ENCODE data around the gene ZNF689.
"Not testable (repeated sequence)": the region's sequence is repeated elsewhere in the genome, so short reads cannot be mapped to it uniquely, and the experiment has no call there.

Gene ZNF689

DNA sequence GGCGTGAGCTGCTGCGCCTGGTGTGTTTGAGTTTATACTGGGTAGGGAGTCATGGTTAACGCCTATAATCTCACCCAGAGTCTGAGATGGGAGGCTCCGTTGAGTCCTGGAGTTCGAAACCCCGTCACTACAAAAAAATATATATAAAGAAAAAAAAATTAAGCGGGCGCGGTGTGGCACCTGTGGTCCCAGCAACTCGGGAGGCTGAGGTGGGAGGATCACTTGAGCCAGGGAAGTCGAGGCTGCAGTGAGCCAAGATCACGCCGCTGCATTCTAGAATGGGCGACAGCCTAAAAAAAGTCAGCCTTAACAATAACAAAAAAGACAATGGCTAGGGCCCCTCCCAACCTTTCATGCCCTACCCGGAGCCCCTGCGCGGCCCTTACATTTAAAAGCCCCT lies 23.3 kb upstream of the ZNF689 start:
- no peak for DNase-seq

DNA sequence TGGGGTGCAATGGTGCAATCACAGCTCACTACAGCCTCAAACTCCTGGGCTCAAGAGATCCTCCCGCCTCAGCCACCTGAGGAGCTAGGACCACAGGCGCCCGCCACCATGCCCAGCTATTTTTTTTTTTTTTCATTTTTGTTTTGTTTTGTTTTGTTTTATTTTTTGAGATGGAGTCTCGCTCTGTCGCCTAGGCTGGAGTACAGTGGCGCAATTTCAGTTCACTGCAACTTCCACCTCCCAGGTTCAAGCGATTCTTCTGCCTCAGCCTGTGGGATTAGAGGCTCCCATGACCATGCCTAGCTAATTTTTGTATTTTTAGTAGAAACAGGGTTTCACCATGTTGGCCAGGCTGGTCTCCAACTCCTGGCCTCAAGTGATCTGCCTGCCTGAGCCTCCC lies 22.3 kb upstream of the ZNF689 start:
- not testable (repeated sequence) for DNase-seq

DNA sequence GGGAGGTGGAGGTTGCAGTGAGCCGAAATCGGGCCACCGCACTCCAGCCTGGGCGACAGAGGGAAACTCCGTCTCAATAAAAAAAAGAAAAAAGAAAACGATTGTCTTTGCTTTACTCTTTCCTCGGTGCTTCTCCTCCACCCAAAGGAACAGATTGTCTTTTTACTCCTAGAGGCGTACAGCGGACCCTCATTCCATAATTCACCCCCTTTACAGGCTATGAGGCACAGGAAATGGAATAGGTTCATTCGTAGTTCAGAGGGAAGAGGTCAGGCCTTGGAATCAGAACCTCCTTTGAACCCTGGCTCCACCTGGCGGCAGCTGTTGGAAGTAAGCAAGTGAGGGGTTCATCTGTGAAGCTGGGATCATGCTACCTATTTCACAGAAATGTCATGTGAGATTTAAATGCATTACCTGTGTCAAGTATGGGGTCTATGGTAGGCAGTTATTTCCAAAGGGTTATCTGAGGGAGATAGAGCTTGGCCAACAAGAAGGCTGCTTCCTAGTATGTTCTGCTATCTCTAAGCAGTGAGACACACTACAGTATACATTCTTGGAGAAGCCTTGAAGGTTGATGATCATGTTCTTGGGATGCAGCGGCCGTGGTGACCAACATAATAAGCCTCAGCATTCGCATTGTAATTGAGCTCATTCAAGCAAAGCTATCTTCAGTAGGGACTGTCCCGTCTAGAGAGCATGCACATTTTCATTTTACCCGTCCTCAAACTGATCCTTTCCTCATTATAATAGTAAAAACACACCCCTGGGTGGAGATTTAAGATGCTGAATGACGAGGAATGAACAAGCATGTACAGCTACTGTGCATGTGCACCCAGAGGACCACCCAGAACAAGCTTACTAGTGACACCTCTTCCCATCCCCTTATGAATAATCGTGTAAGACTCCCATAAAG lies 18.7 kb upstream of the ZNF689 start:
- DNase-seq = peak; percentile 81 to 86

DNA sequence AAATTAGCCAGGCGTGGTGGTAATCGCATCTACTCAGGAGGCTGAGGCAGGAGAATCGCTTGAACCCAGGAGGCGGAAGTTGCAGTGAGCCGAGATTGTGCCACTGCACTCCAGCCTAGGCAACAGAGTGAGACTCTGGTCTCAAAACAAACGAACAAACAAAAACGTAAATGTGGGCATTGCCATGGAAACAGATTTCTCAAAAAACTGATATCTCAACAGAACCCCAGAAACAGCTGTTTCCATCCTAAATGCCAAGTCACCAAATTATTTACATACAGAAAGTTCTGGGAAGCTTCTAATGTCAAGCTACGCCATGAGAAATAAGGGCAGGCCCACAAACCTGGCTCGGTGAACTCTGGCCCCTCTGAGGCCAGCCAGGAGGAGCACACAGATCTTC lies 16.0 kb upstream of the ZNF689 start:
- DNase-seq = no peak

DNA sequence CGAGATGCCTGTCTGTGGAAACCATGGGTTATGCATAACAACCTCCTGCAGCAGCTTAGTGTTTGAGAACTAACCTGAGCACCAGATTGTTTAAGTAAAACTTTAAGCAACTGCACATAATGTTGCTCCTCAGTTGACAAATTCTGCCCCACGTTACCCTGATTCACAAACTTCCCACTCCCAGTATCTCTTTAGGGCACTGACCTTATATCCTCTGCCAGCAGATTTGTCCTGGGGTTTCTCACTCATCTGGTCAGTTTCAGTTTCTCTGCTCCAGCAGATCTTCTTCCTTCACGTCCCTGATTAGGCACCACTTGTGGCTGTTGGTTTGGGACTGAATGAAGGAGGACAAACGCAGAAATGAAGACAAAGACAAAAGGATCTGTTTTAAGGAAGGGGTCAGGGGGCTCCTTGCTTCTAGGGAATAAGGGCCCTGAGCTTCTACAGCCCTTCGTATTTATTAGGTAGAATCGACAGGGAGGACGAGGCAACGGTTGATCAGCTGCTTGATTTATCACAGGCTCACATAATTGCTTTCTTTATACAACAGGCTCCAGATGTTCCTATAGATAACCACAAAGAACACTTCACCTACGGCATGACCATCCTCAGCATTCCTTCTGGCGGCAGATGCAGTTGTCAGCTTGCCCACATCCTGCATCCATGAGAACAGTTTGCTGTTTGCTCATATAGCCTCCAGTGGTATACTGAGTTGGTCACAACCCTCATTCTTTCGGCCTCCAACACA lies 13.5 kb upstream of the ZNF689 start:
- DNase-seq = no peak

DNA sequence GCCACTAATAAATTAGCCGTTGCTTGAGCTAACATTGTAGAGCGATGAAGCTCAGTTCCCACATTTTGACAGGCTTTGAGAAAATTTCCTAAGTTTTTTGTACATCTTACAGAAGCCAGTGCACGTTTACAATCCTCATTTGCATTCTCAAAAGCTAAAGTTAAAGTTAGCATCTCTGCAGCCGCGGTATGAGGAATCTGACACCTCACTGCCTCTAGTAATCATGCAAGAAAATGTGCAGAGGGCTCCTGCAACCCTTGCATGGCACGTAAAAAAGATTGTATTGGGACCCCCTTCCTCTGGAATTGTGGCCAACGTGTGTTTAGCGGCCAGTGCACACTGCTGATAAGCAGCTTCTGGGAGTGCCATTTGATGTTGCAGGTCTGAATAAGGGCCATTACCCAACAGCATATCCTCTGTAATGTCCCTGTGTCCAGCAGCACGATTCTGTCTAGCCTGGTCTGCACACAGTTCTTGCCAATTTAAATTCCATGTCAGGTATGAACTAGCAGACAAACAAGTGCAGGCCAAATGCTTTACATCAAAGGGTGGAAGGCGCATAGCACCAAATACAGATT lies 12.4 kb upstream of the ZNF689 start:
- no peak for DNase-seq

DNA sequence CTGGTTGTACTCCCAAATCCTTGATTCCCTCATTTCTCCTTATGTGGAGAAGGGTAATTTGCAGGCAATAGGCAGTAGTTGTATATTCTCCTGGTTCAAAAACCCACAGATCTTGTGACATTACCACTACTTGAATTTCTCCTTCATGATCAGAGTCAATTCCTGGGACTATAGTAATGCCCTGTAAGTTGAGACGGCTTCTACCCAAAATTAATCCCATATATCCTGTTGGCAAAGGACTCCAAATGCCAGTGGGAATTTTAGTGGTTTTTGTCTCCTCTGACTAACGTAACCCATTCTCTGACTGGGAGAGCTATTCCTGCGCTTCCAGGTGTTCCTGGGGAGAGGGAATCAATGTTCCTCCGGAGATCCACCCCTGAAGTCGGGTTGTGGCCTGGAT lies 11.6 kb upstream of the ZNF689 start:
- no peak for DNase-seq

DNA sequence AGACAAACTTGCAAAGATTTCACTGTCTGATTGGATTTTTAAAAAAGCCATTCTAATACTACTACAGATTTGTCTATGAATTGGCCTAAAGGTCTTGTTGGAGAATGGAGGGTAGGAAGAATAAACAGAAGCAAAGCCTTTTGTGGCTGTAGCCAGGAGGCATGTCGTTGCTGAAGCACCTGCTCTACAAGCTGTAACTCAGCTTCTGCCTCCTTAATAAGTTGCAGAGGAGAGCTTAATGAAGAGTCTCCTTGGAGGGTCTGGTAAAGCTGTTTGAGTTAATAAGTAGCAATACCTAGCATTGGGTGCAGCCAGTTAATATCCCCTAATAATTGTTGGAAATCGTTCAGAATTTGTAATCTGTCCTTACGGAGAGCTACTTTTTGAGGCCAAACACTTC lies 10.0 kb upstream of the ZNF689 start:
- no peak for DNase-seq

DNA sequence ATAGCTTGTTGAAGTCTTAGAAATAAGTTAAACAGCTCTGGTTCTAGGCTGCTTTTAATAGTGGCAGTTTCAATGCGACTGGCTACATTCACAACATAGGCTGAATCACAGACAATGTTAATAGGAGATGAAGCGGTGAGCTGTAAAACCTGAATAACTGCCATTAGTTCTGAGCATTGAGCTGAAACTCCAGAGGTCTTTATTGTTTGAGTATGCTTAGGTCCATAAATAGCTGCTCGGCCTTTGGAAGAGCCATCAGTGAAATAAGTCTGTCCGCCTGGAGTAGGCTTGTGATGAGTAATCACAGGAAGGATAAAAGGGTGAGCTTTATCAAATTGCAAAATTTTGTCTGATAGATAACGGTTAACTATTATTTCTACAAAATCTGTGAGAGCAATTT lies 9.4 kb upstream of the ZNF689 start:
- DNase-seq = no peak

DNA sequence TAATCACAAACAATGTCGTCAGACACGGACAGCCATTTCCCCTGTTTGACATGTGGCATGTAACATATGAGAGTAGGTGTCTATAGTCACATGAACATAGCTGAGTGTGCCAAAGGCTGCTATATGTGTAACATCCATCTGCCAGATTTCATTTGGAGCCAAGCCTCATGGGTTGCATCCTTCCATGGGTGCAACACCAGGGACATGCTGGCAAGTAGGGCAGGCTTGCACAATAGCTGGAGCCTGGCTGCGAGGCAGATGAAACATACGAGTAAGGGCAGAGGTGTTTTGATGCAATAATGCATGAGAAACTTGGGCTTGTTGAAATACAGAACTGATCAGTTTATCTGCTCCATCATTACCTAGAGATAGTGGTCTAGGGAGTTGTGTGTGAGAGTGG lies 9.0 kb upstream of the ZNF689 start:
- DNase-seq = no peak

DNA sequence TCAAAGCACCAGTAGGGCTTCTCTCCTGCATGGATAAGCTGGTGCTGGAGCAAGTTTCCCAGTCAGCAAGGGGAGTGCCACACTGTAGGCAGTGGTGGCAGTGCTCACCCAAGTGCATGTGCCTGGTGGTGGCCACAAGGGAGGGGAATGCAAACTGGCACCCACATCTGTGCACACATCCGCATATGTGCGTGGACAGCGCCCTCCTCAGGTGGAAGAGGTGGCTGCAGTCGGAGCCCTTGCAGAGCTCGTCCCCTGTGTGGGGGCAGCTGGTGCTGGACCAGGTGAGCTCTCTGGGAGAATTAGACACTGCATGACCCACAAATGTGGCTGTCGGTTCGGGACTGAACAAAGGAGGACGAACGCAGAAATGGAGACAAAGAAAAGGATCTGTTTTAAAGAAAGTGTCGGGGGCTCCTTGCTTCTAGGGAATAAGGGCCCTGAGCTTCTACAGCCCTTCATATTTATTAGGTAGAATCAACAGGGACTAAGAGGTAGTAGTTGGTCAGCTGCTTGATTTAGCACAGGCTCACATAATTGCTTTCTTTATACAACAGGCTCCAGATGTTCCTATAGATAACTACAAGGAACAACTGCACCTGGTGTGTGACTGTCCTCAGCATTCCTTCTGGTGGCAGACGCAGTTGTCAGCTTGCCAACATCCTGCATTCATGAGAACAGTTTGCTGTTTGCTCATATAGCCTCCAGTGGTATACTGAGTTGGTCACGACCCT lies 5.3 kb upstream of the ZNF689 start:
- peak; percentile 67 to 72 for DNase-seq

DNA sequence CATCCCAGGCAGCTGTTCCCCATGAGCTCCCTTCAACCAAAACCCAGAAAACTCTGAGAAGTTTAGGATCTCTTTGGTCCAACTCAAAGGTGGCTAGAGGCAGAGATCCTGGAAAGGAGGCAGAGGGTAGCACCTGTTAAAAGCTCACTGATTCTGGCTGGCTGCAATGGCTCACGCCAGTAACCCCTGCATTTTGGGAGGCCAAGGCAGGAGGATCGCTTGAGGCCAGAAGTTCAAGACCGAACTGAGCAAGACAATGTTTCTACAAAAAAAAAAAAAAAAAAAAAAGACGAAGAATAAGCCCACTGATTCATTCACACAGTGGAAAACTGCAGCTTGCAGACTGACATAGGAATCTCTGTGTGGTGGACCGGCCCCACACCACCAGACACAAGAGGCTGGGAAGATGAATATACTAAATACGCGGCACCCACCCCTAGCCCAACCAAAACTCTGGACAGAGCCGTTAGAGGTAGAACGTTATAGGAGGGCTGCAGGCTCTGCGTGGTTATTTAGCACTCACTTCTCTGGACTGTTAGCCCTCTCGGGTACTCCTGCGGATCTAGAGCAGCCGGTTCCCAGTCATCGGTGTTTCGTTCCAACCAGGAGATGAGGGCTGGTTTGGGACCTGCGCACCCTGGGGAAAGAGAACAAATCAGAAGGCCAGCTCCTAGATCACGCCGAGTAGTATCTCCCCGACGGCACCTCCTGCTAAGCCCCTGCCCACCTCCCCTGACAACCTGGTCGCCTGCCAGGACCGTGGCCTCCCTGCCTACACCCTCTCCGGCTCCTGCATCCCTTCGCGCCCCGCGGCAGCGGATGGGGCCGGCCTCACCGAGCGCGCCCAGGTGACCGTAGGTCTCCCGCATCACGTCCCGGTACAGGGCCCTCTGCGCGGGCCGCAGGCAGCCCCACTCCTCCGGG lies 925 bp downstream of the ZNF689 start:
- DNase-seq = peak; percentile 31 to 47

DNA sequence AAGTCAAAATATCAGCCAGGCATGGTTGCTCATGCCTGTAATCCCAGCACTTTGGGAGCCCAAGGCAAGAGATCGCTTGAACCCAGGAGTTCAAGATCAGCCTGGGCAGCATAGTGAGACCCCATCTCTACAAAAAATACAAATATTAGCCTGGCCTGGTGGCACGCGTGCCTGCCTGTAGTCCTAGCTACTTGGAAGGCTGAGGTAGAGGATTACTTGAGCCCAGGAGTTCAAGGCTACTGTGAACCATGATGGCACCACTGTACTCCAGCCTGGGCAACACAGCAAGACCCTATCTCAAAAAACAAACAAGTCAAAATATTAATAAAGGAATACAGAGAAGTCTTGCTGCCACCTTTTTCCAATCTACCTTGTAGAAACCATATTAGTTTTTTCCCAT lies 4.2 kb downstream of the ZNF689 start:
- DNase-seq = no peak

DNA sequence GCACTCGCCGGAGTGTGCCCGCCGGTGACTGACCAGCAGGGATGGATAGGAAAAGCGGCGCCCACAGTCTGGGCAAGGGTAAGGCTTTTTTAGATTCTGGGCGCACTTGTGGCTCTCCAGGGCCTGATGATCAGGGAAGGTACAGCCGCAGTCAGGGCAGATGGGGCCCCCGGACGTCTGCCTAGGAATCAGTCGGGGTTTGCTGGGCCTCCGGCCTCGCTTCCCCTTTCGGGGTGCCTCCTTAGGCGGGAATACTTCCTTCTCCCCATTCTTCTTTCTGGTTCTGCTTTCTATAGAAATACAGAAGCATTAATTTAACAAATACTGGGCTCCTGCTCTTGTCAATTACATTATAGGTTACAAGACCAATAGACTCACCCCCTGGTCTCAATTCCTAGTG lies 5.0 kb downstream of the ZNF689 start:
- peak in 1 of 2 donors; percentile 30 for DNase-seq

DNA sequence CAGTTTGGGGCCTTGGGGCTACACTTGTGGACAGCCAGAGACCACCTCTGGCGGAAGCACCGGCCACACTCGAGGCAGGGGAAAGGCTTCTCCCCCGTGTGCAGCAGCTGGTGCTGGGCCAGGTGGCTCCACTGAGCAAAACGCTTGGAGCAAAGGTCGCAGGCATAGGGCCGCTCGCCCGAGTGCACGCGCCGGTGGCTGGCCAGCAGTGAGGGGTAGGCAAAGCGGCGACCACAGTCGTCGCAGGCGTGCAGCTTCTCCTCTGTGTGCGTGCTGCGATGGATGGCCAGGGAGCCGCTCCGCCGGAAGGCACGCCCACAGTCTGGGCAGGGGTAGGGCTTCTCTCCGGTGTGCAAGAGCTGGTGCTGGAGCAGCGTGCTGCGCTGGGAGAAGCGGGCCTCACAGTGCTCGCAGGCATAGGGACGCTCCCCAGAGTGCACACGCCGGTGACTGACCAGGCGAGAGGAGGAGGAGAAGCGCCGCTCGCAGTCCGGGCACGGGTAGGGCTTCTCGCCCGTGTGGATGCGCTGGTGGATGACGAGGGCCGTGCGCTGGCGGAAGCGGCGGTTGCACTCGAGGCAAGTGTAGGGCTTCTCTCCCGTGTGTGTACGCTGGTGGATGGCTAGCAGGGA lies 5.8 kb downstream of the ZNF689 start:
- no peak for DNase-seq

DNA sequence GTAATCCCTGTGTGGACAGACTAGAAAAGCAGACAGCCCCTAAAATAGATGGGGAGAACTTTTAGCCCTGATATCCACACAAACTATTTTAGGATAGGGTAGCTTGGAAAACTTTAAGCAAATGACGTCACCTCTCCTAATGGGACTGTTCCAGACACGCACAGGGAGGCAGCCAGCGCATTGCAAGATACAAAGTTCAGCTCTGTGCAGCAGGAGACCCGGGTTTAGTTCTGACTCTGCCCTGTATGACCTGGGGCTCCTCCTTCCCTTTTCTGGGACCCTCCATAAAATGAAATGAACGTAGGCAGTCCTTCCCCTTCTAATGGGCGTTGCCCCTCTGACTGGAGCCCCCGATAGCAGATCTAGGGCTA lies 6.3 kb downstream of the ZNF689 start:
- DNase-seq = no peak

DNA sequence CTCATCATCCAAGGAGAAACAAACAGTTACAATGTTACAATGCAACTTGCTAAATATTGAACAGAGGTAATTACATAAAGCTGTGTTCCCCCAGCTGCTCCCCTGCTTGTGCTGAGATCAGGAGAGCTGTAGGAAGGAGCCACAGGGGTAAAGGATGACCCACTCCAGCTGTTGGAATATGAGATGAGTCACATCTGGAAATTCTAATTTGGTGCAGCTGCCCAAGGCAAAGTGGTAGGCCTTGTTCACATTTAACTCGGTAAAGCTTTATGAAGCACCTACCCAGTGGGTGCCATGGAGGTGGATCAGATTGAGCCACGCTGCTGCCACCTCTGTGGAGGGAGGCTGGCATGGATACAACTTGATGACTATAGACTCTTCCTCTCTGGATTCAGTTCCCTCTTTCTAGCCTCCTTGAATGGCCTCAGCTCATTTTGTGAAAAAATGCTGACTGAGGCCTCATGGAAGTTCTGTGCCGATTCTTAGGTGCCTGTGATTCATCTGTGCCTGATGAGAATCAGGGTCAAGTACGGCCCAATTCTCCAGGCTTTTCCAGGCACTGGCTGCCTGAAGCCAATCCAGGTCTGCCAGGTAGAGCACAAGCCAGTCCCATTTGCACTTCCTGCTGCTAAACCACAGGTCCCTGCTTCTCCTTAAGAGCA lies 7.4 kb downstream of the ZNF689 start:
- no peak for DNase-seq

DNA sequence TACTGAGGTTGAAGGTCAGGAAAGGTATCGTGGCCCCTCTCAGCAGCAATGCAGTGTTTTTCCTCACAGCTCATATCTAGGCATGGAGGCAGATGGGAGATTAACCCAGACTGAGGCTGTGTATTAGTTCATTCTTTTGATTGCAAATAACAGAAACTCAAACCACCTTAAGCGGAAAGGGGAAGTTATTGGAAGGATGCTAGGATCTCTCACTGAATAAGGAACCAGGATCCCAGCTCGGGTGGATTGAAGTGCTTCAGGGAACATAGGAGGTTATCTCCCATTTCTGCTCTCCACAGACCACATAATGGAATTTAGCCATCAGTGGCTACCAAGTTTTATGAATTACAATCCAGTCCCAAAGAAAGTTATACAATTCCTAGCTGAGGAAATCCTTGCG lies 8.2 kb downstream of the ZNF689 start:
- DNase-seq = no peak

DNA sequence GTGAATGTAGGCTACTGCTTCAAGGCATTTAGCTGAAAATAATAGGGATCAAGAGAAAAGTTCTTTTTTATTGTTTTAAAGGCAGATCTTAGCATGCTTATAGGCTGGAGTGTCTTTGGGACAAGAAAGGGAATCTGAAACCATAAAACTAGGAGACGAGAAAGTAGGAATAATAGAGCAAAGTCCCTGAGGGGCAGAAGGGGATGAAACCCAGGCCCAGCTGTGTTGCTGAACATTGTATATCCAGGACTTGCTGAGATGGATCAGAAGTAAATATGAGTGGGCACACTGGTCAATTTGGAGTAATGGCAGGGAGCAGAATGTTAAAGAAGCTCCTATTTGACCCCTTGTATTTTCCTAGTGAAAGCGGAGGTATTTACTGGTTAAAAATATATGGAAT lies 9.3 kb downstream of the ZNF689 start:
- DNase-seq = no peak

DNA sequence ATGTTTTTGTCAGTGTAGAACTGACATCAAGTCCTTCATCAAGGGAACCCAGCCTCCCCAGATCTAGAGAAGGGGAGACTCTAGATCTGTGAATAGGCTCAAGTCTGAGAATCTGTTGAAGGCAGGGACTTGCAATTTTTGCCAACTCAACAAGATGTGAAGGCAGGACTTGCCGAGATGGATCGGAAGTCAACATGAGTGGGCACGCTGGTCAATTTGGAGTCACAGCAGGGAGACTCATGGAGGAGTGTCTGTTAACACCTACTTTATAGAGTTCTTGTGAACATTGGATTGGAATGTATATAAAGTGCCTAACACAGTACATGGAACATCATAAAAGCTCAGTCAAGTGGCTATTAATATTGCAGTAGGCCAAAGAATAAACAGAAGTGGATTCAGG lies 10.0 kb downstream of the ZNF689 start:
- DNase-seq = no peak

DNA sequence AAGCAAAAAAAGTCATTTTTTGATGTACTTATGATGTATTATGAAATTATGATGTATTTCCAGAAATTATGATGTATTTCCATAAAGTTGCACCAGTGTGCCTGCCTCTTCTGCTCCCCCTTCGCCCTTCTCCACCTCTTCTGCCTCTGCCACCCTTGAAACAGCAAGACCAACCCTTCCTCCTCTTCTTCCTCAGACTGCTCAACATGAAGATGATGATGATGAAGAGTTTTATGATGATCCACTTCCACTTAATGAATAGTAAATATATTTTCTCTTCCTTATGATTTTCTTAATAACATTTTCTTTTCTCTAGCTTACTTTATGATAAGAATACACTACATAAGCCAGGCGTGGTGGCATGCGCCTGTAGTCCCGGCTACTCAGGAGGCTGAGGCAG lies 17.3 kb downstream of the ZNF689 start:
- no peak for DNase-seq
